Activated CD4-positive, alpha-beta T cell treated with anti-CD3 and anti-CD28 coated beads for 48 hours (primary cell): ENCODE measurements around the gene SLC25A41.
"Not testable (repeated sequence)": the region's sequence is repeated elsewhere in the genome, so short reads cannot be mapped to it uniquely, and the experiment has no call there.

ENCODE experiments used
- DNase-seq: peaks from one replicate; pipeline ENCODE4 v3.0.0-alpha.2; 2020

The SLC25A41 gene

GRCh38 chr19:6459262-6460098 lies 25.9 kb upstream of the SLC25A41 start, which contains the start of gene SLC25A23:
TSS of gene SLC25A23 (minus strand) at chr19:6459792. CDS start at chr19:6459628, 164 bp downstream.
- DNase-seq: peak; percentile 70

- DNase-seq: no peak
Observed at GRCh38 chr19:6458695-6459261, 25.2 kb upstream of the SLC25A41 start.

- DNase-seq: no peak
Observed at GRCh38 chr19:6457958-6458694, 24.6 kb upstream of the SLC25A41 start.

GRCh38 chr19:6455924-6456323 lies 22.4 kb upstream of the SLC25A41 start:
- no peak for DNase-seq

- no peak for DNase-seq
Observed at GRCh38 chr19:6453951-6454565, 20.5 kb upstream of the SLC25A41 start.

DNA sequence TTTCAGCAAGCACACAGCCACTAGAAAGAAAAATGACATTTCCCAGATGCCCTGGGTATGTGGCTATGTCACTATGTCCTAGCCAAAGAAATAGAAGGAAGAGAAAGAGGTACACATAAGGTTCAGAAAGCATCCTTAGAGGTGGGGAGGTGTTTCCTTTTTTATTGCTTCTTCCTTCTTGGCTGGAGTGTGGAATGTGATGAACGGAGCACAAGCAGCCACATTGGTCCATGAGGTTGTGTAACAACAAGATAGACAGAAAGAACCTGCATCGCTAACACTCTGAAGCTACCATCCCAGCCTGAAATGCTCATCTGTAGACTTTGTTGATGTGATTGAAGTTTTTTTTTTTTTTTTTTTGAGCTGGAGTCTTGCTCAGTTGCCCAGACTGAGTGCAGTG lies 19.3 kb upstream of the SLC25A41 start:
- DNase-seq: no peak

- no peak for DNase-seq
Observed at GRCh38 chr19:6452223-6452614, 18.7 kb upstream of the SLC25A41 start.

DNA sequence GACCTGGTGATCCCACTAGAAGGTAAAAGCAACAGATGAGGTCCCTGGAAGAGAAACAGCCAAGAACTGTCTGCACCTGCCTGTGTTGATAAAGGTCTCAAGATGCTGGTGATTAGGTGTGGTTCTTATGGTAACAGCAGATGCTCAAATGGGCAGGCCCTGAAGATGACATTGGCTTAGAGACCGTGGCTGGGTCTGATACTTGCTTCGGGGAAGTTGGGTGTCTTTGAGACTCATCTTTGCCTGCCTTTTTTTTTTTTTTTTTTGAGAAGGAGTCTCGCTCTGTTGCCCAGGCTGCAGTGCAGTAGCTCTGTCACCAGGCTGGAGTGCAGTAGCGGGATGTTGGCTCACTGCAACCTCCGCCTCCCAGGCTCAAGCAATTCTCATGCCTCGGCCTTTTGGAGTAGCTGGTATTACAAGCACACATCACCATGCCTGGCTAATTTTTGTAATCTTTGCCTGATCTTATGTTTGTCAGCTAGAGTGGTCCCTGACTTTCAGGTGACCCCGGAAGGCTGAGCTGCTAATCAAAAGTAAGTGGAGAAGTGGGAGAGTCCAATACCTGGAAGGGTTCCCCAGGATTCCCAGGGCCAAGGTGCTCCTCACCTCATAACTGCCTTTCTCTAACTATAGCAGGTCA lies 18.1 kb upstream of the SLC25A41 start:
- DNase-seq: no peak

GRCh38 chr19:6450166-6450565 lies 16.6 kb upstream of the SLC25A41 start:
- DNase-seq: no peak

GRCh38 chr19:6448045-6448444 lies 14.5 kb upstream of the SLC25A41 start:
- DNase-seq: no peak

- no peak for DNase-seq
Observed at GRCh38 chr19:6446452-6446851, 12.9 kb upstream of the SLC25A41 start.

DNA sequence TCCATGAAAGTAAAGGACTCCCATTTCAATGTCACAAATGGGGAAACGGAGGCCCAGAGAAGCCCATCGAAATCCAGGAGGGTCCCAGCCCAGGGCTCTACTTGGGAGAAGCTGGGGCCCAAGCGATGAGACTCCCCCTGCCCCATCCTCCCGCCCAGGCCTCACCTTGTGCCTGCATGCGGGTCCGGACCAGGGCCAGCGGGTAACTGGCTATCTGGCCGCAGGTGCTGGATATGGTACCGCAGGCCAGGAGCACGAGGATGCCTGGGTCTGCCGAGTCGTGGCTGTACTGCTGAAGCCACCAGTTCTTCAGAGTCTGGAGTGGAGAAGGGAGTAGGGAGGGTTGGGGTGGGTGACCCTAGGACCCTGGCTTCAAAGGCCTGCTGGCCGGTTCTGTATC lies 10.4 kb upstream of the SLC25A41 start:
- no peak for DNase-seq

GRCh38 chr19:6442087-6442688 lies 8.6 kb upstream of the SLC25A41 start:
- DNase-seq: no peak

DNA sequence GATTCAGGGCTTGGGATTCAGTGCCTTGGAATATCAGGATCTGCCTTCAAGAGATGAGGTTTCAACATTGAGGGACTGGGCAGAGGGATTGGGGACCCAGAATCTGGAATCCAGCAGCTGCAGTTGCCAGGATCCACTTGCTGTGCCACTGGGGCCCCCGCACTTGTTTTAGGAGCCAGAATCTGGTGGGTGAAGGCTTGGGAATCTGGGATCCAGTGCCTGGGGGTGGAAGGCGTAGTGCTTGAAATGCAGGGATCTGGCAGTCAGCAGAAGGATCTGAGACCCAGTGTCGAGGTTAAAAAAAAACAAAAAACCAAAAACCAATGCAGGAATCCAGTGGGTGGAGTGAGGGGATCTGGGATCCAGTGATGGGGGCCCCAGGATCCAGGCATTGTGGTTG lies 7.3 kb upstream of the SLC25A41 start:
- DNase-seq: no peak

DNA sequence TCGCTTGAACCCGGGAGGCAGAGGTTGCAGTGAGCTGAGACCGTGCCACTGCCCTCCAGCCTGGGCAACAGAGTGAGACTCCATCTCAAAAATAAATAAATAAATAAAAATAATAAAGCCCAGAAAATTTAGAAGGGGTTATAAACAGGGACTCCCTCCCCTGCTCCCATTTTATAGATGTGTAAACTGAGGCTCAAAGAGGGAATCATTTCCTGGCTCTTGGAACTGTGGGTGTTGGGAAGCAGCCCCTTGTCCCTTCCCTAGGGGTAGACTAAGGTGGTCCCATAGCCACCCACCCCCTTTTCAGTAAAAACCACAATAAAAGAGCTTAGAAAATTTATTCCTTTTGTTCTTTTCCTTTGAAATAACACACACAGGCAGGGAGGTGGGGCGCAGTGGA lies 6.2 kb upstream of the SLC25A41 start:
- DNase-seq: no peak

- DNase-seq: no peak
Observed at GRCh38 chr19:6433165-6433564, 398 bp downstream of the SLC25A41 start.

DNA sequence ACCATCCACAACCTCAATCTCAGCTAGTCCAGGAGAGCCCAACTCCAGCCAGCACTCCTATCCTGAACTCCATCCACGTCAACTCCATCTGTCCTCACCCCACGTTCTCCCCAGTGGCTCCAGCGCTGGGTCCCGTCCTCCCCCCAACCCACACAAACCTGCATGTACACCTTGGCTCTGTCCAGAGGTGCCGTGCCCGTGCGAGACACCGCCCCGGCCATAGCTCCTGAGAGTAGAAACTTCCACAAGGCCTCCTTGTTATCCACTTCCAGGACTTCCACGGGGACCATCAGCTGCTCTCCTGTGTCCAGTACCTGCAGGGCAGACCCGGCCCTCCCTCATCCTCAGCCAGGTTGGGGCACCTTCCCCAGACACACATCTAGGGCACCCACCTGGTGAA lies 1.7 kb downstream of the SLC25A41 start:
- DNase-seq: no peak

DNA sequence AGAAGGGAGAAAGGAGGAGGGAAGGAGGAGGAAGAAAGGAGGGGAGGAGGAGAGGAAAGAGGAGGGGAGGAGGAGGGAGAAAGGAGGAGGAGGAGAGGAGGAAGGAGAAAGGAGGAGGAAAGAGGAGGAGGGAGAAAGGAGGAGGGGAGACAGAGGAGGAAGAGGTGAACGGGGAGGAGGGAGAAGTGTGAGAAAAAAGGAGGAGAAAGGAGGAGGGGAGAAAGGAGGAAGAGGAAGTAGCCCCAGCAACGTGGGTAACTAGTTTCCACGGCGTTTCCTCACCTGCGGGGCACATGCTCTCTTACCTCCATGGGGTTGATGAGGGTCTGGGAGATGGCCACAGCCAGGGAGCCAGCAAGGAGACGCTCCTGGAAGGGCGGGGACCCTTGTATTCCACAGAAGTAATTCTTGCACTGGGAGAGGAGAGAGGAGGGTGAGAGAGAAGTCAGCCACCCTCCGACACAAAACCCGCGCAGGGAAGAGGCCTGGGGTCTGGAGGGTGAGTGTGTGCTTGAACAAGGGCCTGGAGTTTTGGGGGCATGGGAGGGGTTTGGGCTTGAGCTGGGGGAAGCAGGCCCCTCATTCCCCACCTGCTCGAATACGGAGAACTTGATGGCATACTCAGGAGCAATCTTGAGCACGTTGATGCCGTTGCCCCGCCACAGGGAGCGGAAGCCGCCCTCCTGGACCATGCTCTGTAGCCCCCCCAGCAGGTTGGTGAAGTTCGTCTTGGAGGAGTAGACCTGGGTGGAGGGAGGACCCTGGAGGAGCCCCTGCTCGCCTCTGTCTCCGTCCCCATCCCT lies 3.9 kb downstream of the SLC25A41 start:
- DNase-seq: no peak

DNA sequence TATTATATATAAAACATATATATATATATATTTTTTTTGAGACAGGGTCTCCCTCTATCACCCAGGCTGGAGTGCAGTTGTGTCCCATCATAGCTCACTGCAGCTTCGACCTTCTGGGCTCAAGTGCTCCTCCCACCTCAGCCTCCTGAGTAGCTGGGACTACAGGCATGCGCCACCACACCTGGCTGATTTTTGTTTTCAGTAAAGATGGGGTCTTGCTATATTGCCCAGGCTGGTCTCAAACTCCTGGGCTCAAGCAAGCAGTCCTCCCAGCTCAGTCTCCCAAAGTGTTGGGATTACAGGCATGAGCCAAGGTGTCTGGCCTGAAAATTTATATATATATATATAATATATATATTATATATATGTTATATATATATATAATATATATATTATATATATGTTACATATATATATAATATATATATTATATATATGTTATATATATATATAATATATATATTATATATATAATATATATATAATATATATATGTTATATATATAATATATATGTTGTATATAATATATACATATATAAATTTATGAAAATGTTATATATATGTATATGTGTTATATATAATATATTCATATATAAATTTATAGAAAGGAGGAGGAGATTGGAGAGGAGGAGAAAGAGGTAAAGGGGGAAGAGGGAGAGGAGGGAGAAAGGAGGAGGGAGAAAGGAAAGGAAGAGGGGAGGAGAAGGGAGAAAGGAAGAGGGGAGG lies 4.7 kb downstream of the SLC25A41 start:
- DNase-seq: not testable (repeated sequence)

- no peak for DNase-seq
Observed at GRCh38 chr19:6427131-6427530, 6.4 kb downstream of the SLC25A41 start.
